Effector memory CD4-positive, alpha-beta T cell (primary cell): ENCODE results near the gene NLRC3.

Source experiments
- DNase-seq, 3 donors: peaks; one replicate each; pipeline ENCODE4 v3.0.0-alpha.2; 2020
- H3K27ac ChIP-seq: 2 replicates; pipeline ENCODE4 v1.7.0; 2013; ENCODE audit warnings: mild to moderate bottlenecking, low read length, moderate library complexity; ENCODE audit not compliant: insufficient read depth, poor library complexity, severe bottlenecking
- H3K27me3 ChIP-seq: replicated peaks from 2 replicates; pipeline ENCODE4 v1.7.0; 2013; ENCODE audit warnings: mild to moderate bottlenecking, low read length; ENCODE audit not compliant: insufficient read depth, control insufficient read depth, poor library complexity, severe bottlenecking
- H3K36me3 ChIP-seq: 2 replicates; pipeline ENCODE4 v1.7.0; 2013; ENCODE audit warnings: mild to moderate bottlenecking, low read length, moderate library complexity; ENCODE audit not compliant: control insufficient read depth, insufficient read depth
- H3K4me1 ChIP-seq: 2 replicates; pipeline ENCODE4 v1.7.0; 2013; ENCODE audit warnings: low read length, mild to moderate bottlenecking; ENCODE audit not compliant: control insufficient read depth, insufficient read depth, poor library complexity, severe bottlenecking
- H3K4me3 ChIP-seq: 2 replicates; pipeline ENCODE4 v1.7.0; 2013; ENCODE audit warnings: low read length, low read depth, mild to moderate bottlenecking; ENCODE audit not compliant: insufficient read depth, poor library complexity, severe bottlenecking
- H3K9me3 ChIP-seq: 2 replicates; pipeline ENCODE4 v1.7.0; 2013; ENCODE audit warnings: mild to moderate bottlenecking, low read length, moderate library complexity; ENCODE audit not compliant: control insufficient read depth
- total RNA-seq, 3 donors: gene quantifications; one replicate each; lab custom pipeline; 2026; lab: John Stamatoyannopoulos, UW

The NLRC3 gene, protein sequence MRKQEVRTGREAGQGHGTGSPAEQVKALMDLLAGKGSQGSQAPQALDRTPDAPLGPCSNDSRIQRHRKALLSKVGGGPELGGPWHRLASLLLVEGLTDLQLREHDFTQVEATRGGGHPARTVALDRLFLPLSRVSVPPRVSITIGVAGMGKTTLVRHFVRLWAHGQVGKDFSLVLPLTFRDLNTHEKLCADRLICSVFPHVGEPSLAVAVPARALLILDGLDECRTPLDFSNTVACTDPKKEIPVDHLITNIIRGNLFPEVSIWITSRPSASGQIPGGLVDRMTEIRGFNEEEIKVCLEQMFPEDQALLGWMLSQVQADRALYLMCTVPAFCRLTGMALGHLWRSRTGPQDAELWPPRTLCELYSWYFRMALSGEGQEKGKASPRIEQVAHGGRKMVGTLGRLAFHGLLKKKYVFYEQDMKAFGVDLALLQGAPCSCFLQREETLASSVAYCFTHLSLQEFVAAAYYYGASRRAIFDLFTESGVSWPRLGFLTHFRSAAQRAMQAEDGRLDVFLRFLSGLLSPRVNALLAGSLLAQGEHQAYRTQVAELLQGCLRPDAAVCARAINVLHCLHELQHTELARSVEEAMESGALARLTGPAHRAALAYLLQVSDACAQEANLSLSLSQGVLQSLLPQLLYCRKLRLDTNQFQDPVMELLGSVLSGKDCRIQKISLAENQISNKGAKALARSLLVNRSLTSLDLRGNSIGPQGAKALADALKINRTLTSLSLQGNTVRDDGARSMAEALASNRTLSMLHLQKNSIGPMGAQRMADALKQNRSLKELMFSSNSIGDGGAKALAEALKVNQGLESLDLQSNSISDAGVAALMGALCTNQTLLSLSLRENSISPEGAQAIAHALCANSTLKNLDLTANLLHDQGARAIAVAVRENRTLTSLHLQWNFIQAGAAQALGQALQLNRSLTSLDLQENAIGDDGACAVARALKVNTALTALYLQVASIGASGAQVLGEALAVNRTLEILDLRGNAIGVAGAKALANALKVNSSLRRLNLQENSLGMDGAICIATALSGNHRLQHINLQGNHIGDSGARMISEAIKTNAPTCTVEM
- 291 to 322 (median 311) reads per million in 3 donors for total RNA-seq

DNA sequence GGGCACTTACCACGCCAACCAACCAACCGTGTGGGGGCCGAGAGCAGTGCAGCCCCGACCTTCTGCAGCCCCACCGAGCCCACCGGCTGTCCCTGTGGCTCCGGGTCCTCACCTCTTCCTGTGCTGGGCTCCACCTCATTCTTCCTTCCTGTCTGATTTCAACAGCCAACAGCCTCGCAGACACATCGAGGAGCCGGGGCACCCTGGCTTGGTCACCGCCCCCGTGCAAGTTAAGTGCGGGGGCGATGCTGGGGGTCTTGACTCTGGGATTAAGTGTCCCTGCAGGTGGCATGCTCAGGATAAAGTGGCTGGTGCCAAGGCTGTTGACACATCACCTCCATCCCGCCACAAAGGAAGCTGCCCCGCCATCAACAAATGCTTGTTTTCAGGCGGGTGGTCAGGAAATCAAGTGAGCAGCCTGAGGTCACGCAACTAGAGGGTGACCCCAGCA lies at the start of gene NLRC3:
Gene NLRC3 (minus strand): TSS at position 102 of the 451 bp plus-strand sequence. CDS start 12,367 bp downstream, outside the sequence.
- peak; percentile 24 to 25 (median 24) for DNase-seq
- H3K4me3 ChIP-seq: peak within 1 kb of the TSS; percentile 81
- H3K36me3 ChIP-seq: no peaks in the 10 kb centered on the region
- H3K27me3 ChIP-seq: no peaks in the 10 kb centered on the region
- H3K4me1 ChIP-seq: peaks cover 31% of the 10 kb centered on the region
- H3K27ac ChIP-seq: peak within 1 kb of the TSS; percentile 77
- H3K9me3 ChIP-seq: no peaks in the 10 kb centered on the region

DNA sequence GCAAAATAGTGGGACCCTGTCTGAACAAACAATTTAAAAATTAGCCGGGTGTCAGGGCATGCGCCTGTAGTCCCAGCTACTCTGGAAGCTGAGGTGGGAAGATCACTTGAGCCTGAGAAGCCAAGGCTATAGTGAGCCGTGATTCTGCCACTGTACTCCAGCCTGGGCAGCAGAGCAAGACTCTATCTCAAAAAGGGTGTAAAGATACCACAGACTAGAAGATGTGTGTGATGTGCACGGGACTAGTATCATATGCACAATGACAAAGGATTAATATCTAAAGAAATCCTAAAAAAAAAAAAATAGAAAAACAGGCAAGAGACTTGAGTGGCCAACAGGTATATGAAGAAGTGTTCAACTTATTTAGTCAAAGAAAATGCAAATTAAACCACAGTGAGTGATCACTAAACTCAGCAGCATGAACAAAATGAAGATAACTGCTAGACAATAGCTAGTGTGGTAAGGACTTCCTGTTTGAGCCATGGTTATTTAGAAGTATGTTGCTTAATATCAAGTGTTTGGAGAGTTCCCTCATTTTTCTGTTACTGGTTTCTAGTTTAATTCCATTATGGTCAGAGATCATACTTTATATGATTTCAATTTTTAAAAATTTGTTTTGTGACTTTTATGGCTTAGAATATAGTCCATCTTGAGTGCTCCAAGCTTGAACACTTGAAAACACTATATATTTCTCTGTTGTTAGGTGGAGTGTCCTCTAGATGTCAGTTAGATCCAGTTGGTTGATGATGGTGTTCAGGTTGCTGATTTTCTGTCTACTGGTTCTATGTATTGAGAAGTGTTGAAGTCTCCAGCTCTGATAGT lies 48.9 kb upstream of the NLRC3 start:
- H3K27ac ChIP-seq: peak overlapping the region; percentile 14
- no peak for DNase-seq

DNA sequence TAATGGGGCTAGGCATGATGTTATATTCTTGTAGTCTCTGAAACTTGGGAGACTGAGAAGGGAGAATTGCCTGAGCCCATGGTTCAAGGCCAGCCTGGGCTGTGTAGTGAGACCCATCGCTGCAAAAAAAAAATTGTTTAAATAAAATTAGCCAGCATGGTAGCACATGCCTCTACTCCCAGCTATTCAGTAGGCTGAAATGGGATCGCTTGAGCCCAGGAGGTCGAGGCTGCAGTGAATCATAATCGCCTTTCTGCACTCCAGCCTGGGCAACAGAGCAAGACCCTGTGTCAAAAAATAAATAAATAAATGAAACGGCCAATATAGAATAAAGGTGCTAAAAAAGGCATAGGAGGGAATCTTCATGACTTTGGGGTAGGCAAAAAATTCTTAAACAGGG lies 48.1 kb upstream of the NLRC3 start:
- no peaks in the 10 kb centered on the region for H3K4me1 ChIP-seq
- H3K4me3 ChIP-seq: no peak overlapping the region
- H3K9me3 ChIP-seq: no peaks in the 10 kb centered on the region
- no peak for DNase-seq
- no peaks in the 10 kb centered on the region for H3K36me3 ChIP-seq
- H3K27me3 ChIP-seq: no peaks in the 10 kb centered on the region
- H3K27ac ChIP-seq: no peak overlapping the region

More for the DNA sequence above, 48.9 kb upstream of the NLRC3 start:
- Histone ChIP-seq H3K27me3 (no peaks in the 10 kb centered on the region), H3K9me3 (no peaks in the 10 kb centered on the region), H3K4me3 (peak overlapping the region; percentile 2), H3K36me3 (no peaks in the 10 kb centered on the region), H3K4me1 (no peaks in the 10 kb centered on the region)

DNA sequence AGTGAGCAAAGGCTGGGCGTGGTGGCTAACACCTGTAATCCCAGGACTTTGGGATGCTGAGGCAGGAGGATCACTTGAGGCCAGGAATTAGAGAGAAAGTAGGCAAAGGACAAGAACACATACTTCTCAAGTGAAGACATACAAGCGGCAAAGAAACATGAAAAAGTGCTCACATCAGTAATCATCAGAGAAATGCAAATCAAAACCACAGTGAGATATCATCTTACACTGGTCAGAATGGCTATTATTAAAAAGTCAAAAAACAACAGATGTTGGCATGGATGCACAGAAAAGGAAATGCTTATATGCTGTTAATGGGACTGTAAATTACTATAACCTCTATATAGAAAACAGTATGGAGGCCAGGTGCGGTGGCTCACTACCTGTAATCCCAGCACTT lies 46.4 kb upstream of the NLRC3 start:
- H3K36me3 ChIP-seq: no peaks in the 10 kb centered on the region
- H3K4me1 ChIP-seq: no peaks in the 10 kb centered on the region
- no peak overlapping the region for H3K27ac ChIP-seq
- no peaks in the 10 kb centered on the region for H3K9me3 ChIP-seq
- DNase-seq: no peak
- H3K4me3 ChIP-seq: no peak overlapping the region
- H3K27me3 ChIP-seq: no peaks in the 10 kb centered on the region

DNA sequence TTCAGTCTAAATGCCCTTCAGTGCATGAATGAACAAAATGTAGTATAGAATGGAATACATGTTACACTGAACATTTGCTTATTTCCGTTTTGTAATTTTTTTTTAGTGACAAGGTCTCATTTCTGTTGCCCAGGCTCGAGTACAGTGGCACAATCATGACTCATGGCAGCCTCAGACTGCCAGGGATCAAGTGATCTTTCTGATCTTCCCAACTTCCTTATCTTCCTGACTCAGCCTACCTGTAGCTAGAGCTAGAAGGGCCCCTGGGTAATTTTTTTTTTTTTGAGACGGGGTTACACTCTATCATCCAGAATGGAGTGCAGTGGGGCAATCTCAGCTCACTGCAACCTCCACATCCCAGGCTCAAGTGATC lies 41.6 kb upstream of the NLRC3 start:
- no peak for DNase-seq
- H3K27ac ChIP-seq: no peak overlapping the region
- H3K9me3 ChIP-seq: no peaks in the 10 kb centered on the region
- H3K4me3 ChIP-seq: no peak overlapping the region
- peaks cover 5% of the 10 kb centered on the region for H3K36me3 ChIP-seq
- no peaks in the 10 kb centered on the region for H3K4me1 ChIP-seq
- no peaks in the 10 kb centered on the region for H3K27me3 ChIP-seq

DNA sequence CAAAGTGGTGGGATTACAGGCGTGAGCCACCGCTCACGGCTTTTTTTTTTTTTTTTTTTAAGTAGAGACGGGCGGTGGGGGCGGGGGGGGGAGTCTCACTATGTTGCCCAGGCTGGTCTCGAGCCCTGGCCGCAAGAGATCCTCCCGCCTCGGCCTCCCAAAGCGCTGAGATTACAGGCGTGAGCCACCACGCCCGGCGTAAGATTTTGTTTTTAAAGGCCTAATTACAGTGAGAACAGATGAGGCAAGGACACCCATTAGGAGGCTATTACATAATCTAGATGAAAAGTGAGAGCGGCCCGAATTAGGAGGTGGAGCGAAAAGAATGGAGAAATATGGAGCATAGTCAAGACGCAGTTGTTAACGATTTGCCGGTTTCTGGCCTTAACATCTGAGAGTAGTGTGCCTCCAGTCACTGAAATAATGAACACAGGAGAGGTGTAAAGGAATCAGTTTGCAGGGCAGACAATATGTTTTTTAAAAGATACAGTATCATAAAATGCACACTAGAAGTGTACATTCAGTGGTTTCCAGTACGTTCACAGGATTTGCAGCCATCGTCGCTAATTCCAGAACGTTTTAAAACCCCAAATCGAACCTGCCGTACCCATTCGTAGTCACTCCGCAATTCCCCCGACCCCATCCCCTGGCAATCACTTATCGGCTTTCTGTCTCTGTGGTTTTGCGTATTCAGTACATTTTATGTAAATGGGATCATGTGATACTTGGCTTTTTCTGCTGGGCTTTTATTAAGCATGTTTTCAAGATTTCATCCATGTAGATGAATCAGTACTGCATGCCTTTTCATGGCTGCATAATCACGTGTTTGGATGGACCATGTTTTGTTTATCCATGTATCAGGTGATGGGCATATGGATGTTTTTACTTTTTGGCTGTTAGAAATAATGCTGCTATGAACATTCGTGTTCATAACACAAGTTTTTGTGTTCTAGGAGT lies 35.6 kb upstream of the NLRC3 start:
- Histone ChIP-seq H3K27ac (no peak overlapping the region), H3K9me3 (no peaks in the 10 kb centered on the region)

DNA sequence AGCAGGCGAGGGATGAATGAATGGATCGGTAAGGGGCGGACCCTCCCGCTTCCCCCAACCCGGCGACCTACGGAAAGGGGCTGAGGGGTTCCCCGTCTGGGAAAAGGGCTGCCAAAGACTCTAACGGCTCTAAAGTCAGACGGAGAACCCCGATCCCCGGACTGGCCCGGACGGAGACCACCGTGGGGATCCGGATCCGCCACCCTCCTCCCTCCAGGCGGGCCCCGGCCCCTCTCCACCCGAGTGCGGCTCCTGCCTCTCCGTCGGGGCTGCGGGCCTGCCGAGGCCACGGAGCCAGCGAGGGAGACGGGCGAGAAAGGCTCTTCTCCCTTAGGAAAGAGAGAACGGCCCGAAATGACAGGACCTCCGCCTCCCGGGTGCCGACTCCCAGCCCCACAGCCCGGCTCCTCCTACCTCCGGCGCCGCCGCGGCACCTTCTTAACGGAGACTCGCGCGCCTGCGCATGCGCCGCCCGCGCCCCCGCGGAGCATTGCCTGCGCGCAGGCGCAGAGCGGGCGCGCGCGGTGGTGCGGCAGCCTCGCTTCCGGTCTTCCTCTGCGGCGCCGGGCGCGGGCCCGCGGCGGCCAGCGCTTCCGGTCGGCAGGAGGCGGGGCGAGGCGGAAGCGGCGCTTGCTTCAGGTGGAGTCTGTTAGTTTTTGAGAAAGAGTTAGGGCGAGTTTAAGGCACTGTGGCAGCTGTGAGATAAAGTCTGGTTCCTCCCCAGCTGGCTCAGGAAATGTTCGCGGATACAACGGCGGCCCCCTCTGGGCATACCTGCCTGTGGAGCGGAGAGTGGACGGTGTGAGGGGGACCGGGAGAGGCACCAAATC lies 34.2 kb upstream of the NLRC3 start, which contains the start of gene SLX4:
Gene SLX4 (minus strand): TSS at position 461 of the 830 bp plus-strand sequence. CDS start 2,642 bp downstream, outside the sequence.
- H3K36me3 ChIP-seq: peaks cover 5% of the 10 kb centered on the region
- peak; percentile 86 to 87 (median 86) for DNase-seq

More for the DNA sequence above, 35.6 kb upstream of the NLRC3 start:
- Histone ChIP-seq H3K27me3 (no peaks in the 10 kb centered on the region), H3K4me1 (peaks cover 16% of the 10 kb centered on the region), H3K4me3 (peak overlapping the region; percentile 96), H3K36me3 (peaks cover 5% of the 10 kb centered on the region)
- DNase-seq: no peak

DNA sequence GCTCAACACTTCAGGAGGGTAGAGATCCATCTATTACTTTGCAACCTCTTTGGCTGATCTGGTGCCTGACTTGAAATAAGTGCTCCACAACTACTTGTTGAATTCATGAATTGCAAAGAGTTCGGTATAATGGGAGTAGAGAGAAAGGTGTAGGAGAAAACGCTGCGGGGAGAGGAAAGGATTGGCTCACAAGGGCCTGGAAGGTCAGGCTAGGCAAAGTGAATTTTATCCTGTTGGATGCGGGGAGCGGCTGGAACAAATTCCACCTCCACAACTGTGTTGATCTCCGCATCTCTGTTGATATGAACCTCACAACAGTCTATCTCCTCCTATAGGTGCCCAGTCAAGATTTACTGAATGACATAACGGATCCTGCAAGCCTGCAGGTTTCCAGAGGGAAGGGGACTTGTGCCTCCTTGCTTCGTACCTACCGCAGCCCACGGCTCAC lies 33.5 kb upstream of the NLRC3 start:
- Histone ChIP-seq H3K27me3 (no peaks in the 10 kb centered on the region), H3K4me3 (peak overlapping the region; percentile 96), H3K36me3 (peaks cover 5% of the 10 kb centered on the region), H3K9me3 (no peaks in the 10 kb centered on the region), H3K4me1 (peaks cover 16% of the 10 kb centered on the region), H3K27ac (peak overlapping the region; percentile 83)
- no peak for DNase-seq

More for the DNA sequence above, 34.2 kb upstream of the NLRC3 start, which contains the start of gene SLX4:
- peaks cover 16% of the 10 kb centered on the region for H3K4me1 ChIP-seq
- no peaks in the 10 kb centered on the region for H3K27me3 ChIP-seq
- peak within 1 kb of the TSS; percentile 83 for H3K27ac ChIP-seq
- H3K9me3 ChIP-seq: no peaks in the 10 kb centered on the region
- H3K4me3 ChIP-seq: peak within 1 kb of the TSS; percentile 96
